ENCODE data around the gene TEX19.

The TEX19 gene

GRCh38 chr17:82358465-82359350 is at the start of gene TEX19:
TEX19 (plus strand) TSS chr17:82359247; CDS start chr17:82362151, 2,904 bp downstream.
- no peak for DNase-seq

- no peak for DNase-seq
Measured at GRCh38 chr17:82309656-82310570, 49.1 kb upstream of the TEX19 start.

- no peak for DNase-seq
Measured at GRCh38 chr17:82310877-82311276, 48.2 kb upstream of the TEX19 start.

GRCh38 chr17:82311971-82312370 is 47.1 kb upstream of the TEX19 start:
- no peak for DNase-seq

- no peak for DNase-seq
Measured at GRCh38 chr17:82313195-82314011, 45.6 kb upstream of the TEX19 start.

GRCh38 chr17:82314012-82314726 is 44.9 kb upstream of the TEX19 start:
- no peak for DNase-seq

GRCh38 chr17:82314727-82315605 is 44.1 kb upstream of the TEX19 start:
- peak; percentile 48 for DNase-seq

- DNase-seq = peak; percentile 17
Measured at GRCh38 chr17:82315703-82316358, 43.2 kb upstream of the TEX19 start.

GRCh38 chr17:82316651-82317393 is 42.2 kb upstream of the TEX19 start:
- DNase-seq = no peak

- peak; percentile 16 for DNase-seq
Measured at GRCh38 chr17:82317394-82318168, 41.5 kb upstream of the TEX19 start, which contains the start of gene CD7. CD7 (minus strand) TSS chr17:82317608; CDS start chr17:82317495, 113 bp downstream.

GRCh38 chr17:82318169-82318498 is 40.9 kb upstream of the TEX19 start:
- DNase-seq = no peak

GRCh38 chr17:82318772-82319606 is 40.1 kb upstream of the TEX19 start:
- DNase-seq = no peak

- DNase-seq = no peak
Measured at GRCh38 chr17:82319619-82320062, 39.4 kb upstream of the TEX19 start.

- DNase-seq = no peak
Measured at GRCh38 chr17:82320140-82320840, 38.8 kb upstream of the TEX19 start.

- no peak for DNase-seq
Measured at GRCh38 chr17:82320956-82321927, 37.8 kb upstream of the TEX19 start.

- no peak for DNase-seq
Measured at GRCh38 chr17:82321947-82322466, 37.0 kb upstream of the TEX19 start.

Data from GDM1 (cell line).